H9 (cell line): Measurements from ENCODE around the gene GTPBP6. TPM values are rescaled to one million over a fixed set of nuclear protein-coding genes. Genes with fewer than 3 reads are reported as not detected.
A peak's percentile ranks its signal among the peaks of the same experiment; 100 is the strongest.

ENCODE experiments used
- DNase-seq: peaks from one replicate; pipeline ENCODE4 v3.0.0-alpha.2; 2017
- H2AFZ ChIP-seq: one replicate; pipeline ENCODE4 v1.6.1; 2013; ENCODE audit warnings: mild to moderate bottlenecking, low read length, control low read depth, moderate library complexity
- H2AK5ac ChIP-seq: 2 replicates; pipeline ENCODE4 v1.6.1; 2013; ENCODE audit warnings: low read length, control low read depth, mixed read lengths; ENCODE audit not compliant: insufficient read length
- H2BK120ac ChIP-seq: one replicate; pipeline ENCODE4 v1.6.1; 2013; ENCODE audit warnings: low read depth, mild to moderate bottlenecking, low read length, control low read depth, inconsistent platforms; ENCODE audit not compliant: poor library complexity, severe bottlenecking
- H2BK12ac ChIP-seq: 2 replicates; pipeline ENCODE4 v1.6.1; 2013; ENCODE audit warnings: low read length, control low read depth, mixed read lengths, low read depth; ENCODE audit not compliant: insufficient read length
- H2BK15ac ChIP-seq: 2 replicates; pipeline ENCODE4 v1.6.1; 2013; ENCODE audit warnings: low read depth, low read length, control low read depth
- H2BK20ac ChIP-seq: one replicate; pipeline ENCODE4 v1.6.1; 2013; ENCODE audit warnings: low read depth, mild to moderate bottlenecking, low read length, control low read depth, inconsistent platforms; ENCODE audit not compliant: poor library complexity, severe bottlenecking
- H2BK5ac ChIP-seq: 2 replicates; pipeline ENCODE4 v1.6.1; 2013; ENCODE audit warnings: low read length, control low read depth, mixed read lengths; ENCODE audit not compliant: insufficient read length
- H3K14ac ChIP-seq: 2 replicates; pipeline ENCODE4 v1.6.1; 2013; ENCODE audit warnings: low read length, control low read depth; ENCODE audit not compliant: insufficient read depth
- H3K18ac ChIP-seq: 2 replicates; pipeline ENCODE4 v1.6.1; 2013; ENCODE audit warnings: low read depth, mild to moderate bottlenecking, mixed read lengths, low read length, control low read depth; ENCODE audit not compliant: insufficient read length
- H3K23ac ChIP-seq: 2 replicates; pipeline ENCODE4 v1.6.1; 2013; ENCODE audit warnings: low read length, control low read depth, mixed read lengths, low read depth; ENCODE audit not compliant: insufficient read length
- H3K23me2 ChIP-seq: 2 replicates; pipeline ENCODE4 v1.6.1; 2013; ENCODE audit warnings: low read depth, mild to moderate bottlenecking, mixed read lengths, low read length, control low read depth; ENCODE audit not compliant: insufficient read length, poor library complexity, severe bottlenecking
- H3K27ac ChIP-seq: 2 replicates; pipeline ENCODE4 v1.5.1; 2013; ENCODE audit warnings: low read length, control low read depth, mixed read lengths, low read depth; ENCODE audit not compliant: insufficient read length
- H3K27me3 ChIP-seq: 2 replicates; pipeline ENCODE4 v1.6.1; 2013; ENCODE audit warnings: low read length, control low read depth, inconsistent platforms; ENCODE audit not compliant: insufficient read depth
- H3K4ac ChIP-seq: 2 replicates; pipeline ENCODE4 v1.6.1; 2013; ENCODE audit warnings: low read depth, mild to moderate bottlenecking, control low read depth, inconsistent platforms, low read length, moderate library complexity
- H3K4me1 ChIP-seq: 2 replicates; pipeline ENCODE4 v1.6.1; 2013; ENCODE audit warnings: low read length, control low read depth, inconsistent platforms; ENCODE audit not compliant: insufficient read depth
- H3K4me2 ChIP-seq: 2 replicates; pipeline ENCODE4 v1.6.1; 2013; ENCODE audit warnings: low read length, control low read depth, mixed read lengths; ENCODE audit not compliant: insufficient read length, insufficient read depth
- H3K56ac ChIP-seq: 2 replicates; pipeline ENCODE4 v1.6.1; 2013; ENCODE audit warnings: low read depth, mild to moderate bottlenecking, mixed read lengths, low read length, control low read depth; ENCODE audit not compliant: insufficient read length
- H3K79me1 ChIP-seq: 2 replicates; pipeline ENCODE4 v1.6.1; 2013; ENCODE audit warnings: low read depth, mild to moderate bottlenecking, moderate library complexity, low read length, control low read depth, inconsistent platforms; ENCODE audit not compliant: insufficient read depth, poor library complexity, severe bottlenecking
- H3K79me2 ChIP-seq: 2 replicates; pipeline ENCODE4 v1.6.1; 2013; ENCODE audit warnings: low read length, control low read depth, inconsistent platforms; ENCODE audit not compliant: insufficient read depth
- H3K9ac ChIP-seq: 2 replicates; pipeline ENCODE4 v1.6.1; 2013; ENCODE audit warnings: low read length, control low read depth, mixed read lengths; ENCODE audit not compliant: insufficient read length; ENCODE audit errors: extremely low read depth
- H3K9me3 ChIP-seq: one replicate; pipeline ENCODE4 v1.6.1; 2013; ENCODE audit warnings: low read depth, low read length, inconsistent platforms; ENCODE audit not compliant: control insufficient read depth
- H3T11ph ChIP-seq: one replicate; pipeline ENCODE4 v1.6.1; 2013; ENCODE audit warnings: mild to moderate bottlenecking, low read length, control low read depth, inconsistent platforms
- H4K20me1 ChIP-seq: one replicate; pipeline ENCODE4 v1.6.1; 2013; ENCODE audit not compliant: control insufficient read depth, insufficient read length, insufficient read depth
- H4K5ac ChIP-seq: 2 replicates; pipeline ENCODE4 v1.6.1; 2013; ENCODE audit warnings: low read depth, mild to moderate bottlenecking, mixed read lengths, low read length, control low read depth; ENCODE audit not compliant: insufficient read length
- H4K8ac ChIP-seq: replicated peaks from 2 replicates; pipeline ENCODE4 v1.6.1; 2013; ENCODE audit warnings: low read length, control low read depth, mixed read lengths, low read depth; ENCODE audit not compliant: insufficient read length
- H4K91ac ChIP-seq: 2 replicates; pipeline ENCODE4 v1.6.1; 2013; ENCODE audit warnings: low read depth, mild to moderate bottlenecking, moderate library complexity, mixed read lengths, low read length, control low read depth; ENCODE audit not compliant: insufficient read length
- H3K27ac Mint-ChIP-seq, 3 experiments: 2 replicates in 2 of 3; 3 replicates in 1 of 3; pipeline ENCODE4 v1.8.0; 2020 to 2021; ENCODE audit warnings: mixed read lengths in 3 of 3, mild to moderate bottlenecking in 1 of 3, moderate library complexity in 1 of 3
- H3K27me3 Mint-ChIP-seq: 2 replicates; pipeline ENCODE4 v1.8.0; 2021; ENCODE audit warnings: low read depth, mild to moderate bottlenecking, moderate library complexity, mixed read lengths
- H3K36me3 Mint-ChIP-seq, 3 experiments: 2 replicates in 2 of 3; 3 replicates in 1 of 3; pipeline ENCODE4 v1.8.0; 2020 to 2021; ENCODE audit warnings: low read depth in 3 of 3, mixed read lengths in 3 of 3; ENCODE audit not compliant: insufficient read depth in 1 of 3
- H3K4me1 Mint-ChIP-seq, 2 experiments: 2 replicates each; pipeline ENCODE4 v1.8.0; 2020; ENCODE audit warnings: mixed read lengths in 2 of 2
- H3K4me3 Mint-ChIP-seq, 2 experiments: 2 replicates in 1 of 2; 3 replicates in 1 of 2; pipeline ENCODE4 v1.8.0; 2020 to 2021; ENCODE audit warnings: mild to moderate bottlenecking in 2 of 2, mixed read lengths in 2 of 2, moderate library complexity in 1 of 2
- H3K9me3 Mint-ChIP-seq, 2 experiments: 2 replicates in 1 of 2; 3 replicates in 1 of 2; pipeline ENCODE4 v1.8.0; 2020; ENCODE audit warnings: mild to moderate bottlenecking in 2 of 2, mixed read lengths in 2 of 2, moderate library complexity in 1 of 2
- WGBS: extraction: QIAGEN DNeasy Blood & Tissue Kit; methylation state at CpG from one replicate; pipeline ENCODE4 v1.1.7; 2013; ENCODE audit warnings: missing lambda C conversion rate, low lambda C conversion rate, mixed read lengths; ENCODE audit not compliant: insufficient read length; ENCODE audit errors: extremely low coverage; 5-methylcytosine and 5-hydroxymethylcytosine counted together
- total RNA-seq: library from RNA; stranded (reverse); gene quantifications from 2 replicates; pipeline ENCODE4 v1.2.1, GENCODE V29; 2021
- TF ChIP-seq, protein P1 (sequence below): fragments of 200-600 bp; sonication (generic); conservative IDR thresholded peaks from 3 replicates; pipeline ENCODE4 v1.8.0; 2021; ENCODE audit warnings: antibody characterized with exemption, mild to moderate bottlenecking

GTPBP6 gene
- total RNA-seq, 1 experiment from 2014 or later, result 64.0 TPM

DNA sequence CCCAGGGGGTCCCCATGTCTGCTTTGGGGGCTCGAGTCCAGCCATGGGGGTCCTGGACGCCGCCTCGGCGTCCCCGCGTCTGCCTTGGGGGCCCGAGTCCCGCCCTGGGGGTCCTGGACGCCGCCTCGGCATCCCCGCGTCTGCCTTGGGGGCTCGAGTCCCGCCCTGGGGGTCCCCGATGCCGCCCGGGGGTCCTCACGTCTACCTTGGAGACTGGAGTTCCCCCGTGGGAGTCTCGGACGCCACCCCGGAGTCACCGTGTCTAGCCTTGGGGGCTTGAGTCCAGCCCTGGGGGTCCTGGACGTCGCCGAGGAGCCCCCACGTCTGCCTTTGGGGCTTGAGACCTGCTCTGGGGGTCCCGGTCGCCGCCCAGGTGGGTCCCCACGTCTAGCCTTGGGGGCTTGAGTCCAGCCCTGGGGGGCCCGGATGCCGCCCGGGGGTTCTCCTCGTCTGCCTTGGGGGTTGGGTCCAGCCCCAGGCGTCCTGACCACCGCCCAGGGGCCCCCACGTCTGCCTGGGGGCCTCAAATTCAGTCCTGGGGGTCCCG is 1.1 kb upstream of the GTPBP6 start:
- Histone ChIP-seq H3K79me1 (peaks cover 4% of the 10 kb centered on the region), H4K91ac (no peak overlapping the region), H3K9ac (peak overlapping the region; percentile 39), H2BK5ac (no peak overlapping the region), H3K4ac (no peak overlapping the region), H3K9me3 (no peaks in the 10 kb centered on the region), H2BK120ac (no peak overlapping the region), H2AK5ac (no peak overlapping the region), H3K14ac (no peak overlapping the region), H3K27me3 (no peaks in the 10 kb centered on the region), H2BK15ac (no peak overlapping the region), H2BK12ac (no peak overlapping the region), H3K18ac (no peak overlapping the region), H2AFZ (no peak overlapping the region), H3T11ph (no peak overlapping the region), H4K20me1 (no peaks in the 10 kb centered on the region), H3K56ac (no peak overlapping the region), H4K8ac (no peak overlapping the region), H3K23me2 (peaks cover 15% of the 10 kb centered on the region), H3K27ac (no peak overlapping the region), H2BK20ac (no peak overlapping the region), H3K23ac (no peak overlapping the region), H3K79me2 (no peaks in the 10 kb centered on the region), H3K4me2 (peak overlapping the region; percentile 27), H4K5ac (no peak overlapping the region), H3K4me1 (no peaks in the 10 kb centered on the region)
- H3K27me3 Mint-ChIP-seq, result peaks cover 2% of the 10 kb centered on the region; the same call in 1 of the 2 replicates
- H3K4me1 Mint-ChIP-seq, result peaks cover 11 to 19% of the 10 kb centered on the region in 2 experiments
- no peak for DNase-seq
- no CpG with 5 or more reads among the region's 41 CpGs for WGBS
- TF ChIP-seq, protein P1, sequence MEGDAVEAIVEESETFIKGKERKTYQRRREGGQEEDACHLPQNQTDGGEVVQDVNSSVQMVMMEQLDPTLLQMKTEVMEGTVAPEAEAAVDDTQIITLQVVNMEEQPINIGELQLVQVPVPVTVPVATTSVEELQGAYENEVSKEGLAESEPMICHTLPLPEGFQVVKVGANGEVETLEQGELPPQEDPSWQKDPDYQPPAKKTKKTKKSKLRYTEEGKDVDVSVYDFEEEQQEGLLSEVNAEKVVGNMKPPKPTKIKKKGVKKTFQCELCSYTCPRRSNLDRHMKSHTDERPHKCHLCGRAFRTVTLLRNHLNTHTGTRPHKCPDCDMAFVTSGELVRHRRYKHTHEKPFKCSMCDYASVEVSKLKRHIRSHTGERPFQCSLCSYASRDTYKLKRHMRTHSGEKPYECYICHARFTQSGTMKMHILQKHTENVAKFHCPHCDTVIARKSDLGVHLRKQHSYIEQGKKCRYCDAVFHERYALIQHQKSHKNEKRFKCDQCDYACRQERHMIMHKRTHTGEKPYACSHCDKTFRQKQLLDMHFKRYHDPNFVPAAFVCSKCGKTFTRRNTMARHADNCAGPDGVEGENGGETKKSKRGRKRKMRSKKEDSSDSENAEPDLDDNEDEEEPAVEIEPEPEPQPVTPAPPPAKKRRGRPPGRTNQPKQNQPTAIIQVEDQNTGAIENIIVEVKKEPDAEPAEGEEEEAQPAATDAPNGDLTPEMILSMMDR, result no peak
- peak overlapping the region; percentile 90 to 93 for H3K4me3 Mint-ChIP-seq
- no peak overlapping the region for H3K27ac Mint-ChIP-seq
- H3K9me3 Mint-ChIP-seq, result peaks cover 2 to 4% of the 10 kb centered on the region in 2 experiments; a peak in 2 of 5 replicates
- H3K36me3 Mint-ChIP-seq, result peaks cover 0 to 2% (median 0%) of the 10 kb centered on the region in 3 experiments; a peak in 5 of 7 replicates
